Measurements from ENCODE around the gene ELMOD3. TPM values are rescaled to one million over a fixed set of nuclear protein-coding genes. Genes with fewer than 3 reads are reported as not detected.
"Not testable (repeated sequence)": the region's sequence is repeated elsewhere in the genome, so short reads cannot be mapped to it uniquely, and the experiment has no call there.

Gene ELMOD3
- total RNA-seq, 1 donor from 2014 or later: 17.1 TPM

DNA sequence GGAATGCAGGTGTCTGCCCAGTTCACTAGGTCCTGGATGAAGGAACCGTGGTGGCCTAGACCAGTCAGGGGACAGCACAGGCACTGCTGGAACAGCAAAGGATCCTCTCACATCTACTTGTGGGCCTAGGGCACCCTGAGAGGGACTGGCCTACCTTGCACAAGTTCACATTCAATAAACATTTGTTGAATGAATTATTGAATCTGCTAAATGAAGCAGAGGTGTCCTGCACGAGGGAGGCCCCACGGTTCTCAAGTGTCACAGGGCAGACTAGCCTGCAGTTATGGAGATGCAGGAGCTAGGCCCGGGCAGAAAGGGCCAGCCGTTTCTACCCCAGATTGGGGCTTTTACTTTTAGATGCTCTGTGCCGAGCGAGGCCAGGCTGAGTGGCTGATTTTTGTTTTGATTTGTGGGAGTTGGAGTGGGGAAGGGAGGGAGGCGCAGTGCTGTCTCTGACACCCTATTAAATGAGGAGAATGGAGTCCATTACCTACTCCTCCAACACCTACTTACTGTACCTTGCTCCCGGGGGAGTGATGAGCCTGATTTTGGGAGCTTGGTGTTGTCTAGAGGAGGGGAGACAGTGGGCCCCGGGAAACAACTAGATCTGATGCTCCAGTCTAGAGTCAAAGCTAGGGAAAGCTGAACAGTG is 82.4 kb downstream of the ELMOD3 start:
- peak in 1 of 2 donors; percentile 28 for DNase-seq (ENCODE audit: low spot score in 2 of 2)
- FAIRE-seq: no peak

DNA sequence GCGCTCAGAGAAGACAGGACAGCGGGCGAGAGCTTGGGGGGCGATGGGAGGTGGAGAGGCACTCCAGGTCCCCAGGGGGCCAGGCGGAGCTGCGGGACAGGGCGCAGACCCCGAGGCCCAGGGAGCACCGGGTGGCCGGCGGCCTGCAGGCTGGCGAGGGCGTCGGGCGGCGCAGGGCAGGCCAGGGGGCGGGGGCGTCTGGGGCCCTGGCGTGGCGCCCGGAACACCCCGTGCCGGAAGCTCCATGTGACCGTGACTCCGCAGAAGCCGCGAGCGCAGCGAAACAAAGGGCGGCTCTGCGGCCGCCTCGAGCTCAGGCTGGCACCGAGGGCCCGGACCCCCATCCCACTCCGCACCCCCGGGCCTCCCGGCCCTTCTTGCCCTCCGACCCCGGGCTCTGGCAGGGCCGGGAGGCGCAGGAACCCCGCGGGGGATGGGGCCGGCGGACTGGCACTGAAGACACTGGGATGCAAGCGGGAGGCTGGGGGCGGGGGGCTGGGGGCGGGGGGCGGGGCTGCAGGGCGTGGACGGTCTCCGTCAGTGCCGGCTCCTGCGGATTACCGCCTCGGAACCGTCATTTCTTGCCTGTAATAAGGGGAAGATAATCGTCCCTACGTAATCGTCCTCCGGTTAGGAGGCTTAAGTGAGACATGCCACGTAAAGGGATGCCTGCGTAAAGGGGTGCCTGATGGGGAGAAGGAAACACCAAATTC is 83.1 kb downstream of the ELMOD3 start:
- no peak for FAIRE-seq
- DNase-seq (ENCODE audit: low spot score in 2 of 2): peak; percentile 89 to 92

DNA sequence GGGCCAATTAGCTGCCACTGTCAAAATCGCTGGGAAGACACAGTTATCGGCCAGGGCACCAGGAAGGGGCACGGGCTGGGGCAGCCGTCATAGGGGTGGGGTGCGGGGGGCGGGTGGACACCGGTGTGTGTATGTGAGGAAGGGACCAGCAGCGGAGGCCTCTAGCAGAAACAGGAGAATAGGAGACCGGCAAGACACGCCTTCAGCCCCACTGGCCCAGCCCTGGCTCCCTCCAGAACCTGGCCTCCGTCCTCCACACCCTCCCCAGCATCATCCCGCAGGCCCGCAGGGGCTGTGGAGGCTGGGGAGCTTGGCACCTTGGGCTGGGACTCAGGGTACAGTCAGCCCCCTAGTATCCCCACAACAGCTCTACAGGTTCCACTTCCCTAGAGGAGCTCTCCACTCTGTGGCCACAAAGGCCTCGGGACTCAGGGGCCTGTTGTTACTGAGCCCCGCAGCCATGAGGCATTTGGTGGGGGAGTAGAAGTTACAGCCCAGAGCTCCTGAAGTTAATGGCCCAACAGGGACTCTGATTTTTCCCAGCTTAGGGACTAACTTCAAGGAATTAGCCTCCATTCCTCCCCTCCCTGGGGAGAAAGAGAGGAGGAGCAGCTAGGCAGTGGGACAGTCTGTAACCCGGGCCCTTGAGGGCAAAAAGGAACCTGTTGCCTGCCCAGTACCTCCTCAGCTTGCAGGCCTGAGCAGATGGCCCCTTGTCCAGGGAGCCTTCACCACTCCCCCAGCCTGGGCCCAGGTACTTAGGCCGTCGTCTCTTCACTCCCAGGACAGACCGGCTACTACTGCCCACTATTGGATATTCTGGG is 83.8 kb downstream of the ELMOD3 start:
- FAIRE-seq: no peak
- no peak for DNase-seq (ENCODE audit: low spot score in 2 of 2)

DNA sequence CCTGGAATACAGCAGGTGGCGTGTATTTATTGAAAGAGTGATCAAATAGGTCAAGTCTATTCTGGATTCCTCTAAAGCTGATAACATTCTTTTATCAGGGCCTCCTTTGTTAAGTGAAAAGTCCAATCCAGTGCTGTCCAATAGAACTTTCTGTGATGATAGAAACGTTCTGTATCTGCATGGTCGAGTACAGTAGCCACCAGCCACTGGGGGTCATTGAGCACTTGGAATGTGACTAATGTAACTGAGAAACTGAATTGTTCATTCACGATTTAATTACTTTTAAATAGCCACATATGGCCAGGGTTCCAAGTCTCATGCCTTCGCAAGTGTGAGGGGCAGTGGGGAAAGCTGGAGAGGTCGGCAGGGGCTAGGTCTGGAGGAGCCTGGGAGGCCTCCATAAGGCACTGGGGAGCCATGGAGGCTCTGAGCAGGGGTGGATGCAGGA is 84.5 kb downstream of the ELMOD3 start:
- DNase-seq (ENCODE audit: low spot score in 2 of 2): no peak
- FAIRE-seq: no peak

DNA sequence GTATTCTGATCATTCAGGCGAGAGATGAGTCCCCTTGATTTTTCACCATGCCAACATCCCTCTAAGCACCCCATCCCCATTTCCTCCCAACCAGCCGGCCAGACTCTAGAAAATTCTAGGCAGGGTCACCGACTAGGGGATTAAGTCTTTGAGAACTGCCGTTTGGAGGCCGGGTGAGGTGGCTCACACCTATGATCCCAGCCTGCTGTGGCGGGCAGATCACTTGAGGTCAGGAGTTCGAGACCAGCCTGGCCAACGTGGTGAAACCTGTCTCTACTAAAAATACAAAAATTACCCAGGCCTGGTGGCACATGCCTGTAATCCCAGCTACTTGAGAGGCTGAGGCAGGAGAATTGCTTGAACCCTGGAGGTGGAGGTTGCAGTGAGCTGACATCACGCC is 85.0 kb downstream of the ELMOD3 start:
- DNase-seq (ENCODE audit: low spot score in 2 of 2); FAIRE-seq: not testable (repeated sequence)

DNA sequence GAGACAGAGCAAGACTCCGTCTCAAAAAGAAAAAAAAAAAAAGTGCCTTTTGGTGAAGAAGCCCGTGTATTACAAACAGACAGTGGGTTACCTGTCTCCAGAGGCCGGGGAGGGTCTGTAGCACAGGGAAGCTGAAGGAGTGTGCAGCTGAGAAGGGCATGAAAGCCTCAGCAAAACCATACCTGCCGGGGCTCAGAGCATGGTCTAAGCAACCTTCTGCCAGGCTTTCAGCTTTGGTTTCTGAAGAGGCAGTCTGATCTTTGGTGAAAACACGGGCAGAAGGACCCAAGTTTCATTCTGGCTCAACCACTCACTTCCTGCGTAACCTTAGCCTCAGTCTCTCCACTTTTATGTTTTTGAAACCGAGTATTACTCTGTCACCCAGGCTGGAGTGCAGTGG is 85.4 kb downstream of the ELMOD3 start:
- FAIRE-seq (no peak), DNase-seq (ENCODE audit: low spot score in 2 of 2) (no peak)

DNA sequence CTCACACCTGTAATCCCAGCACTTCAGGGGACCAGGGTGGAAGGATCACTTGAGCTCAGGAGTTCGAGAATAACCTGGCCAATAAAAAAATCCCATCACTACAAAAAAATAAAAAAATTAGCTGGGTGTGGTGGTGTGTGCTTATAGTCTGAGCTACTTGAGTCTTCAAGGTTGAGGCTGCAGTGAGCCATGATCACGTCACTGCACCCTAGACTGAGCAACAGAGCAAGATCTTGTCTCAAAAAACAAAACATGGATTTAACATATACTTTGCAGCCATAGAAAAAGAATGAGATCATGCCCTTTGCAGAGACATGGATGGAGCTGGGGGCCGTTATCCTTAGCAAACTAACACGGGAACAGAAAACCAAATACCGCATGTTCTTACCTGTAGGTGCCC is 86.2 kb downstream of the ELMOD3 start:
- no peak for FAIRE-seq

More for the DNA sequence above, 86.2 kb downstream of the ELMOD3 start:
- DNase-seq (ENCODE audit: low spot score in 2 of 2): no peak

Small RNA genes within 50 kb of the gene (small RNA-seq; reads per million reads assigned to genes)
- gene AC062037.1: not detected
- not detected for gene AC062037.2
- gene RF00019: not detected
- gene RN7SL113P: not detected

Other genes starting within 250 kb of the ELMOD3 start
- gene TCF7L1, start 221.4 kb upstream of the ELMOD3 start, total RNA-seq: 0.41 TPM
- 30.6 TPM for gene TGOLN2, start 26.8 kb upstream of the ELMOD3 start, total RNA-seq
- 11.8 TPM for gene RETSAT, start 241 bp upstream of the ELMOD3 start, total RNA-seq
- 9.0 TPM for gene CAPG, start 55.6 kb downstream of the ELMOD3 start, total RNA-seq
- gene SH2D6, start 63.9 kb downstream of the ELMOD3 start, total RNA-seq: 0.41 TPM
- 55.4 TPM for gene MAT2A, start 184.4 kb downstream of the ELMOD3 start, total RNA-seq
- gene GGCX, start 206.7 kb downstream of the ELMOD3 start, total RNA-seq: 22.4 TPM
- 0.82 TPM for gene VAMP8, start 222.8 kb downstream of the ELMOD3 start, total RNA-seq
- 3.3 TPM for gene VAMP5, start 229.7 kb downstream of the ELMOD3 start, total RNA-seq
- gene RNF181, start 241.0 kb downstream of the ELMOD3 start, total RNA-seq: 51.8 TPM
- 3.7 TPM for gene TMEM150A, start 247.9 kb downstream of the ELMOD3 start, total RNA-seq

Data from frontal cortex (tissue), 4 donors.